Brain pericyte (primary cell): Measurements from ENCODE around the gene PLEKHG5.
"Not testable (repeated sequence)": the region's sequence is repeated elsewhere in the genome, so short reads cannot be mapped to it uniquely, and the experiment has no call there.

Source experiments
- DNase-seq: peaks from one replicate; pipeline ENCODE4 v3.0.0-alpha.2; 2012; ENCODE audit warnings: low read depth, low spot score

PLEKHG5 gene

GRCh38 chr1:6463120-6463412 lies 28.4 kb downstream of the PLEKHG5 start:
- DNase-seq, result no peak

DNA sequence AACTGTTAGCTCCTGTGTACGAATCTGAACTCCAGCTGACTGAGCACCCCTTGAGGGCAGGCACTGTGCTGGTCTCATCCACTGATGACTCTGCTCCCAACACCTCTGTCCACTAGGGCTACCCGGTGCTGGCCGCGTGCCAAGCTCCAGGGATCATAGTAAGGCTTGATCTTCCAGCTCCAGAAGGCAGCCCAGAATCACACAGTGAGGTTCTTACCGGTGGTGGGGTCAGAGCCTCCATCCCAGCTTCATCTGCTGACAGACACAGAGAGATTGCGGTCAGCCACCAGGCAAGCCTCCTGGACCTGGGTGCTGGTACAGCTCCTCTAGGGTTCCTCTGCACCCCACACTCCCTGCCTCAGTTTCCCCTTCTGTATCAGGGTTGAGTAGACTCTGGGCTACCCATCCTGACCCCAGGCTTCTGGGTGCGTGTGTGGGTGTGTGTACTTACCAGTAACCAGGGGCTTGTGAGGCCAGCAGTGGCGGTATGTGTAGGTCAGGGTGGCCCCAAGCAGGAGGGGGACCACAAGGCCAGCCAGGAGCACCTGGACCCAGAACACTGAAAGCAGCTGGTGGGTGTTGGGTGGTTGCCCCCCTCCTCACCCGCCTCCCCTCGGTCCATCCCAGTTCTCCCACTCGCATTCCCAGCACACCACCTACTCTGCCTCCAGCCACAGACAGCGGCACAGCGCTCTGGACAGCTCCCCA lies 28.9 kb downstream of the PLEKHG5 start:
- no peak for DNase-seq

- no peak for DNase-seq
Measured at GRCh38 chr1:6461538-6462411, 29.7 kb downstream of the PLEKHG5 start.

DNA sequence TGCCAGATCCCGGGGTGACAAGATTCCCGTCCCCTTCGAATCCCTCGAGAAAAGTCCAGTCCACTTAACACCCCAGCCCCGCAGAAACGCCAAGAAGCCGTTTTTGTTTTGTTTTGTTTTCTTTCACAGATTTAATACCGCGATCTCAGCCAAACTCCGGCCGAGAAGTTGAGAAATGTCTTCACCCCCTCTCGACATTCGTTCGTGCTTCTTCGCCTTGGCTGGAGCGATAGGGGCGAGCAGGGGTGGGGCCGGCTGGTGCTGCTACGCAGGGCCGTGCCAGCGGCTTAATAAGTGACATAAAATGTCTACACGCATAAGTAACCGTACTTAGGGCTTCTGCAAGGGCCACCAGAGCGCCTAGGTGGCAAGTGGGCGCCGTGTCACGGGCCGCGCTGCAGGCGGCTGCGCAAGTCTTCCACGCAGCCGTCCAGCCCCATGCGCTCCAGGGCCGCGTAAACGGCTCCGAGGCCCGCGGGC lies 30.4 kb downstream of the PLEKHG5 start:
- DNase-seq, result no peak

GRCh38 chr1:6460301-6461050 lies 31.0 kb downstream of the PLEKHG5 start:
- no peak for DNase-seq

DNA sequence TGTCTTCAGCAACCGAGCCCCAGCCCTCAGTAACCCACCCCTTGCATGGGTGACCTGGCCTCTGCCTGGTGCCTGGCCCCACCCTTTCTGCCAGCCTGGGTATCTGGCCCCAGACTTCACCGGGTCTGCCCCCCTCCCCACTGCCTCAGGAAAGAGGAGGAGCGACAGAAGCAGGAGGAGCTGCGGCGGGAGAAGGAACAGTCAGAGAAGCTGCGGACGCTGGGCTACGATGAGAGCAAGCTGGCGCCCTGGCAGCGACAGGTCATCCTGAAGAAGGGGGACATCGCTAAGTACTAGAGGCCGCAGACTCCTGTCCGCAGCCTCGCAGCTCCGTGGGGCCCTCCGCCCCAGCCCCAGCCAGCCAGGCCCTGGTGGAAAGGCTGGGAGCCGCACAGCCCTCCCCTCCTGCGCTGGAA lies 31.6 kb downstream of the PLEKHG5 start:
- DNase-seq, result no peak

DNA sequence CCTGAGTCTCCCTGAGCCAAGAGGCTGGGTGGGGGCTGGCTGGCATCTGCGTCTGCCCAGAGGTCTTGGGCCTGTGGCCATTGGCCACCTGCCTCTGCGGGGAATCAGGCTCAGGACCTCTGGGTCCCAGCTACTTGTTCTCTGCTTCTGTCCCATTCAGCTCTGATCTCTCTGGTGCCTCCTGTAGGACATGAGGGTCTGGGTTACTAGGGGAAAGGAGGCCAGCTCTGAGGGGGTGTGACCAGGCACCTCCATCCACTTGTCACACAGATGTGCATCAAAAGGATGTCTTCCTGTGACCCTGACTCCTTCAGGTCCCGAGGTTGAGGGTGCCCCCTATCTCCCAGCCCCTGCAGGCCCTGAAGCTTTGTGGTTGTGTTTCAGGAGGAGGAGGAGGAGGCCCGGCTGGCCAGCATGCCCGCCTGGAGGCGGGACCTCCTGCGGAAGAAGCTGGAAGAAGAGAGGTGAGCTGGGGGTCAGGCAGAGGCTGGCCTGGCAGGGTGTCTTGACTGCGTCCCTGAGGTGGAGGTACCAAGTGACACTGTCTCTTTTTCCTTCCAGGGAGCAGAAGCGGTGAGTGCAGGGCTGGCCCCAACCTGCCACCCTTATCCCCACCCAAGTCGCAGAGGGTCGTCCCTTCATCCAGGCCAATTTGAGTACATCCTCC lies 34.5 kb downstream of the PLEKHG5 start:
- no peak for DNase-seq

- not testable (repeated sequence) for DNase-seq
Measured at GRCh38 chr1:6455752-6456520, 35.5 kb downstream of the PLEKHG5 start.

- no peak for DNase-seq
Measured at GRCh38 chr1:6454856-6455751, 36.4 kb downstream of the PLEKHG5 start.

DNA sequence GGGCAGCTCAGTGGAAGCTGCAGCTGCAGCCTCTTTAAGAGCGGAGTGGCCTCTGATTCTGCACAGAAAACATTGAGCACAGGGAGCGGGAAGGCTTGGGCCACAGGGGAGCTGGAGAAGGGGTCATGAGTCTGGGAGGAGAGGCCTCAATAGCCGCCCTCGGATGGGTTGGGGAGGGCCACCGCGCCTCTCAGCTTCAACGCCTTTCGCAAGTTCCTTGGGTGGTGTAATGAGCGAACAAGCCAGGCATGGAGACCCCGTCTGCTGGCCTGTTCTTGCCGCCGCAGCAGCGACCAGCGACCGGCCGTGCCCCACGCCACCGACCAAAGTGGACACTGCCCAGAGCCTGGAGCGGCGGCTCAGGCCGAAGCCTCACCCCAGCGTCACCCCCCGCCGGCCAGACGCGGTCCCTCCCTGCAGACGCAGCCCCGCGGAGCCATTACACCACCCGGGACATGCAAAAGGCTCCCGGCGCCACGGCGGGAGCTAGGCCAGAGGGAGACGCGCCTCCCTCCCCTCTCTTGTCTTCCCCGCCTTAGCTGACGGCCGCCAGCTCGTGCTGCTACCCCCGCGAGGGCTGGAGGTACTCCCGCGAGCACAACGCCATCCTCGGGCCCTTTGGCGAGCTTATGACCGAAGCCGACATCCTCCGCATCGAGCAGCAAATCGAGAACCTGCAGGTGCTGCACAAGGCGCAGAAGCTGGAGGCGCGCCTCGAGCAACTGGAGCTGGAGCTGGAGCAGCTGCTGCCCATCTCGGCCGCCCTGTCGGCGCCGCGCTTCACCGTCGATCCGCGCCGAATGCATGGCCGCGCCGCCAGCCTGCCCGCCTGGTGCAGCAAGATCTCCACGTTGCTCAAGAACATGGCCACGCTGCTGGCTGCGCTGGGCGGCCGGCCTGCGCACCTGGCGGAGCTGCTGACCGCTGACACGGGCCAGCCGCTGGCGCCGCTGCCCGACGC lies 37.3 kb downstream of the PLEKHG5 start:
- not testable (repeated sequence) for DNase-seq

- DNase-seq, result no peak
Measured at GRCh38 chr1:6450943-6451373, 40.5 kb downstream of the PLEKHG5 start.

GRCh38 chr1:6450486-6450885 lies 41.0 kb downstream of the PLEKHG5 start:
- DNase-seq, result not testable (repeated sequence)

DNA sequence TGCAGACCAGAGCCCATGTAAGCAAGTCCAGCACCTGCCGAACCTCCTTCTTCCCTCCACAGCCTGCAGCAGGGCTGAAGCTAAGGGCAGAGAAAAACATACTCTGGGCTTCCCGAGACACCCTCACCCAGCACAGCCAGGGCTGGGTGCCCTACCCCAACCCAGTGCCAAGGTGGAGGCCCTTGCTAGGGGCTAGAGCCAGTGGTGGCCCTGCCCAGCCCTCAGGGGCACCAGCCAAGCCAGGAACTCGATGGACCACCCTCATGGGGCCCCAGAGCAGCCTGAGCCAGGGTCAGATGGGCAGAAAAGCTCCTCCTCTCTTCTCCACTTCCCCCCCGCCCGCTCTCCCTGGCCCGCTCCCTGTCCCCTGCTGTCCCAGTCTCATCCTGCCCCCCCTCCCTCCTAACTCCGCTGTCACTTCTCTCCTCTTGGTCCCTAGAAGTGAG lies 41.4 kb downstream of the PLEKHG5 start:
- DNase-seq, result no peak

DNA sequence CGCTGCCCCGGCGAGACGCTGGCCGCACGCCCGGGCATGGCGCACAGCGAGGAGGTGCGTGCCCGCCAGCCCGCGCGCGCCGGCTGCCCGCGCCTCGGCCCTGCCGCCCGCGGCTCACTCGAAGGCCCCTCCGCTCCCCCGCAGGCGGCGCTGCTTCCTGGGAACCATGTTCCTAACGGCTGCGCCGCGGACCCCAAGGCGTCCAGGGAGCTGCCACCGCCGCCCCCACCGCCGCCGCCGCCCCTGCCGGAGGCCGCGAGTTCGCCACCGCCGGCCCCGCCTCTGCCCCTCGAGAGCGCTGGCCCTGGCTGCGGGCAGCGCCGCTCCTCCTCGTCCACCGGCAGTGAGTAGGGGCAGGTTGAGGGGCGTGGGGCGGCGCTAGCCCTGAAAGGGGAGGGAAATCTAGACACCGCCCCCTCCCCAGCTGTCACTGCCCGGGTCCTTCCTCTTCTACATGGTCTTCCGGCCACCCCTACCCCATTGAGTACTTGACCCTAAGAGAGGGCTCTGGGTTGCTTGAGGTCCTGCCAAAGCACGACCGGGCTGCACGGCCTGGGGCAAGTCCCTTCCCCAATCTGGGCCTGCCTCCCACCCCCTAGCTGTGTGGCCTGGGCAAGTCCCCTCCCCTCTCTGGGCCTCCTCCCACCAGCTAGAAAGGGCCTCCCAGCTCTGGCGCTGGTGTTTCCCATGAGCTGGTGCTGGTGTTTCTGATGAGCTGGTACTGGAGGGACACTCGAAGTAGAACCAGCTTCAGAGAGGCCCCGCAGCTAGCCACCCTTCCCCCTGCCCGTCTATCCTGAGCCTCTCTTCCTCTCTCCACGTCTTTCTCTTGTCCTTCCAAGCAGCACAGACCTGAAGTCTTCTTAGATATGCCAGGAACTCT lies 42.5 kb downstream of the PLEKHG5 start:
- no peak for DNase-seq

DNA sequence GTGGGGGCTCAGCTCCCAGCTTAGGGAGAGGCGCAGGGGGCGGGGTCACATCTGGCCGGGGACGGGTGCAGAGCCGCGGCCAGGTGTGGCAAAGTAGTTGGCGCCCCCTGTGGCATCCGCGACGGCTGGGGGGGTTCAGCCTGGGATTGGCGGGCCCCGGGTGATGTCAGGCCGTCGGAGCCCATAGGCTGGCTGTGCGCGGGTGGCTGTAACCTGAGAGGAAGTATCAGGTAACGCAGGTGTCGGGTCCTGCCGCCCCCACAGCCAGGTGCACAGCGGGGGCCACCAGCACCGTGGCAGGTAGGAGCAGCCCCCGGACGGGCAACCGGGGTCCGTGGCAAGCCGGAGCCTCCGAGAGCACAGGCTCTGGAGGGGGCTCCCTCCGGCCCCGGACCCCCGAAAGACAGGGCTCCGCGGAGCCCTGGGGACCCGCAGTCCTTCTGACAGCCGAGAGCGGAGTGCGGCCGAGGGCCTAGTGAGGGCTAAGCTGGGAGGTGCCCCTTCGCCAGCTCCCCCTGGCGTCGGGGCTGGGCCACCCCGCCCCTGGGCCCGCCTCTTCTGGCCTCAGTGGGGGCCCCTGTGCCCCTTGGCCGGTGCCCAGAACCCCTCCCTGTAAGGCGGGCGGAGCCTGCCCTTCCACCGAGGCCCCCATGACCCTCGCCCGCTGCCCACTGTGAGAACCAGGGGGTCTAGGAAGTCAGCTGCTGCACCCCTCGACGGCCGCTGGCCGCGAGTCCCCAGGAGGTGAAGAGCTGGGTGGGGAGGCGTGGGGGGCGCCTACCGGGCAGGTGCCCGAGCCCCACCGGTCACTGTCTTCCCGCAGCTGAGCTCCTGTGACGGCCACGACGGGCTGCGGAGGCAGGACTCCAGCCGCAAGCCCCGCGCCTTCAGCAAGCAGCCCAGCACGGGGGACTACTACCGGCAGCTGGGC lies 43.4 kb downstream of the PLEKHG5 start:
- no peak for DNase-seq

- no peak for DNase-seq
Measured at GRCh38 chr1:6447016-6447817, 44.2 kb downstream of the PLEKHG5 start.
